Globus pallidus (tissue), 1 donor: ENCODE data around the gene SPDYE3.
"Not testable (repeated sequence)": the region's sequence is repeated elsewhere in the genome, so short reads cannot be mapped to it uniquely, and the experiment has no call there.

Experiments used
- DNase-seq: peaks from one replicate; pipeline ENCODE4 v3.0.0-alpha.2; 2015; ENCODE audit warnings: low spot score

The SPDYE3 gene, protein sequence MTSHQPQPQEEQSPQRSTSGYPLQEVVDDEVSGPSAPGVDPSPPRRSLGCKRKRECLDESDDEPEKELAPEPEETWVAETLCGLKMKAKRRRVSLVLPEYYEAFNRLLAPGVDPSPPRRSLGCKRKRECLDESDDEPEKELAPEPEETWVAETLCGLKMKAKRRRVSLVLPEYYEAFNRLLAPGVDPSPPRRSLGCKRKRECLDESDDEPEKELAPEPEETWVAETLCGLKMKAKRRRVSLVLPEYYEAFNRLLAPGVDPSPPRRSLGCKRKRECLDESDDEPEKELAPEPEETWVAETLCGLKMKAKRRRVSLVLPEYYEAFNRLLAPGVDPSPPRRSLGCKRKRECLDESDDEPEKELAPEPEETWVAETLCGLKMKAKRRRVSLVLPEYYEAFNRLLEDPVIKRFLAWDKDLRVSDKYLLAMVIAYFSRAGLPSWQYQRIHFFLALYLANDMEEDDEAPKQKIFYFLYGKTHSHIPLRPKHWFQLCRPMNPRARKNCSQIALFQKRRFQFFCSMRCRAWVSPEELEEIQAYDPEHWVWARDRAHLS

DNA sequence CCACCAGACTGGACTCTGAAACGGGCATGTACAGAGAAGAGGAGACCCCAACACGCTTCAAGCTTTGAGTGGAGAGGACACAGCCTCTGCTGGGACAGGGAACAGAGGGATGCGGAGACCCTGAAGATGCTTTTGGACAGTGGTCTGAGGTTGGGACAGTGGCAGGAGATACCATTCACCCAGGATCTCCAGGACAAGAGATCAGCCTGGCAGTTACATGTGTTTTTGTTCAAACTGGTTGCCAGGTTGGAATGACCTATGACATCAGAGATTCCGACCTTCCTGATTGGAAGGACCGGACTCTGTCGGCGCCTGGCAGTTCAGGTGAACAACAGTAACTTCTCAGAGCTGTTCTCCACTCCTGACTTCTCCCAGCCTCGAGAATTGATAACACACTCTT is at the start of gene SPDYE3:
Gene SPDYE3 (plus strand): TSS at position 301 of the 400 bp plus-strand sequence. CDS start 184 bp downstream, outside the sequence.
- not testable (repeated sequence) for DNase-seq

DNA sequence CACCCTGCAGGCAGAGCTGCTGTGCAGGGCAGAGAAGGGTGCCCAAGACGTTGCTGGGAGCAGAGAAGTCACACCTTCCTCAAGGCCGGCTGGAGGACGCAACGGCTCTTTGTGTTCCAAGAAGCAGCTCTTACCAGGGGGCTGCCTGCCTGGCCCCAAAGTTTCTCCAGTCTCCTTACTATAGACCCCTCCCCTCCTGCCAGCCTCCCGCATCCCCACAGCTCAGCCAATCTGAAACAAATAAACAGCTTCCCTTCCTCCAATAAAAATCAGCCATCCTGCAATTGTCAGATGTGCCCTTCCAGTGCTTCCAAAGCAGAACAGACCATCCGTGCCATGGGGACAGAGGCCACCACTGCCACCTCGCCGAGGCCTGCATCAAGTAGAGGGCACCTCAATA is 47.5 kb upstream of the SPDYE3 start:
- not testable (repeated sequence) for DNase-seq

GRCh38 chr7:100262896-100263295 is 44.6 kb upstream of the SPDYE3 start:
- DNase-seq: not testable (repeated sequence)

- not testable (repeated sequence) for DNase-seq
Observed at GRCh38 chr7:100264223-100264622, 43.3 kb upstream of the SPDYE3 start.

DNA sequence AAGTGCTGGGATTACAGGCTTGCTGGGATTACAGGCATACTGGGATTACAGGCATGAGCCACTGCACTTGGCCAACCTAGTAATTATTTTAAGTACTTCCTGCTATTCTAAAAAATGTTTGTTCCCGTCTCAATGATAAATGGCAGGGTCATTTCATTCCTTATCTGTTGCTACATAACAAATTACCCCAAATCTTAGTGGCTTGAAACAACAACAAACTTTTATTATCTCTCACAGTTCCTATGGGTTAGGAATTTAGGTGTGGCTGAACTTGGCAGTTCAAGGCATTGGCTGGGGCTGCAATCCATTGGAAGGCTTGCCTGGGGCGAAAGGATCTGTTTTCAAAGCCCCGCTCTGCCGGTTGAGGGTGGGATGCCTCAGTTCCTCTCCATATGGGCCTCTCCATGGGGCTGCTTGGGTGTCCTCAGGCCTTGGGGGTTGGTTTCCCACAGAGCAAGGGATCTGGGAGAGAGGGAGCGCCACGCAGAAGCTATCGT is 42.8 kb upstream of the SPDYE3 start:
- not testable (repeated sequence) for DNase-seq

- not testable (repeated sequence) for DNase-seq
Observed at GRCh38 chr7:100265851-100266250, 41.7 kb upstream of the SPDYE3 start.

DNA sequence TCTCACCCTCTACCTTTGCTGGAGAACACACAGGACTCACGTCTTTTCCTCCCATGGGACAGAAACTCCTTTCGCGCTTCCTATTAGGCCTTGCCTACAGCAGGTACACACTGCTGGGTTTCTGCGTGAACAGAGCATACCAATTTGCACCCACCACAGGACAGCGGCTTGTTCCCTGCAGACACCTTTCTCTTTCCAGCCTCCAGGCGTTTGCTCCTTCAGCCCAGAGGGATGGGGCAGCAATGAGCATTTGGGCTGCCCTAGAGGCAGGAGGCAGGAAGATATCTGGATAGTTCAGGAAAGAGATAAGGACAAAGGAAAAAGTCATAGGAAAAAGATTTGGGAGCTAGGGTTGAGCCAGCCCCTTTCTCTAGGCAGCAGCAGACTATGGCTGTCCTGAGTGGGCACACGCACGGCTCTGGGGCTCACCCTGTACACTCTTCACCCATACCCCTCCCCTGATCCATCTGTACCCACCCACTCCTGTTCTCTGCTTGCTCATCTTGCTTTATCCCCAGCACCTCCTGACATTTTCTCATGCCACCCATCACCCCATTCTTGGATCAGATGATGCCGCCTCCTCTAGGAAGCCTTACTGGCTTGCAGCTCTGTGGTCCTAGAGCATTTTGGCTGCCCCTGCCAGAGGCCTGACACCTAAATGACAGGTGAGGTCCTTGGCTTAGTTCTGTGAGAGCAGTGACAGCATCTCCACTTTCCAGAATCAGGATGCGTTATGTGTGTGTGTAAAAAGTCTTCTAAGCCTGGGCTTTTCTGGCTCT is 40.7 kb upstream of the SPDYE3 start:
- DNase-seq: no peak

DNA sequence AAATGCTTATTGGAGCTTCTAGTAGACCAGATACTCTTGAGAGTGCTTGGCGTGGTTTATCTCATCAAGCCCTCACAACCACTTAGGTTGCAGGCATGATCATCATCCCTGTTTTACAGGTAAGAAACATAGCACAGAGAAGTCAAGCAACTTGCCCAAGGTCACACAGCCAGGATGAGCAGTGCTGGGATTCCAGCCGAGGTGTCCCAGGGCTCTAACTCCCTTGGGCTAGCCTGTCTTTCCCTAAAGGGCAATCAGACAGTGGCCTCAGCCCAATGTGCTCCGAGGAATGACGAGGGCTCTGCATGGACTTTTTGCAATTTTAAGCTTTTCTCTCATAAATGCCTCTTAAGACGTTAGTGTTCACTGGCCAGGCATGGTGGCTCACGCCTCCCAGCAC is 39.9 kb upstream of the SPDYE3 start:
- no peak for DNase-seq

- not testable (repeated sequence) for DNase-seq
Observed at GRCh38 chr7:100268882-100269281, 38.6 kb upstream of the SPDYE3 start.

DNA sequence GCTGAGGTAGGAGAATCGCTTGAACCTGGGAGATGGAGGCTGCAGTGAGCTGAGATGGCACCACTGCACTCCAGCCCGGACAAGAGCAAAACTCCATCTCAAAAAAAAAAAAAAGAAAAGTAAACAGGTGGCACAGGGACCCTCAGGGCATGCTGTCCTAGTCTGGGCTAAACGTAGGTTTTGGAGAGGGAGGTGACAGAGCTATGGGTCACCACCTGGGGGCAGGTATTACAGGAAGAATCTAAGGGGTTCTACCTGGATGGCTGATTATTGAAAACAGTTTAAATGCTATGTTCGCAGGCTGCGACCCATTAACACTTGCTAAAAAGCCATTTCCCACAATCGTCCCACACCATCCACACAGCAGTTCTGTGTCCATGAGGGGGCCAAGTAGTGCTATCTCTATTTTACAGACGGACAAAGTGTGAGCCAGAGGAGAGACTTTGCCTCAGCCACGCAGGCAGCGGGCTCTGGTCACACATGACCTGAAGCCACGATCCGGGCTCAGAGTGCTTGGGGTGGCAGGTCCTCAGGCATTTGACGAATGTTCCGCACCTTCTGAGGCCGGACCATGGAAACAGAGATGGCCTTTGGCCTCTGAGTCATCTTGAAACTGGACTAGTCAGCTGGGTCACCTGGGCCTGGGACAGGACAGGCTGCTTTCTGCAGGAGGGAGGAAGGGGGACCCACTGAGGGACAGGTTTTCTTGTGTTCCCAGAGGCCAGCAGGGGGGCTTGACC is 38.0 kb upstream of the SPDYE3 start:
- not testable (repeated sequence) for DNase-seq

DNA sequence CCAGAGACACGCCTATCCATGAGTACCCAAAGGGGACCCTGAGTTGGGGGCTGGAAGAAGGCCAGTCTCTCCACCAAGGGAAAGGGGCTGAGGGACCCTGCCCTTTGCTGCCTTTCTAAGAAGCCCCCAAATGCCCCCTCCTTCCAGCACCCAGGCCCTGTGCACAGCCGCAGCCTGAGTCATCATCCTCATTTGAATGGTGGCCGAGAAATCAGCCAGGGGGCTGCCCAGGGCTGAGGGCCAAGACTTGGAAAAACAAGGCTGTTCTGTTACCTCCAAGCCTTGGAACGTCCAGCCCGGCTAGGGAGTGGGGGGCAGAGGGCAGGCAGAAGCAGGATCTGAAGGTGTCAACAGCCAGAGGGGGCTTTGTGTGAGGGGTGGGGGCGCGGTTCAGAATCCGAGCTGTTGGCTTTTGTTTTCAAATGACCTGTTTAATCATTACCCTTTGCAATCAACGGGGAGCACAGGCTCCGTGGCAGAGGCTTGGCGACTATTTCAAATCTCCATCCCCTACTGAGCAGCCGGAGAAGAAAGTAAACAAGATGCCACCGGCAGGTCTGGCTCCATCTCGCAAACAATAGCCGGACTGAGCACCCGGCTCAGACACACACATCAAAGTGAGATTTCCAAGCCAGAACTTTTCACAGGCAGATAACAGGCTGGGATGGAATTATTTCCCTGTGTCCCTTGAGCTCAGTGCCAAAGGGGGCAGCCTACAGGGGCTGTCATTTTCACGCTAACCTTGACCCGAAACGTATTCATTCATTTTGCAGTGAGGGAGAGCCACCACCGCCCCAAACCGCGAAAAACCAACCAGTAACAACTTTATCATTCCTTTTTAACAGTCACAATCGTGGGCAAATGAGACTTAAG is 37.2 kb upstream of the SPDYE3 start:
- peak; percentile 35 for DNase-seq

DNA sequence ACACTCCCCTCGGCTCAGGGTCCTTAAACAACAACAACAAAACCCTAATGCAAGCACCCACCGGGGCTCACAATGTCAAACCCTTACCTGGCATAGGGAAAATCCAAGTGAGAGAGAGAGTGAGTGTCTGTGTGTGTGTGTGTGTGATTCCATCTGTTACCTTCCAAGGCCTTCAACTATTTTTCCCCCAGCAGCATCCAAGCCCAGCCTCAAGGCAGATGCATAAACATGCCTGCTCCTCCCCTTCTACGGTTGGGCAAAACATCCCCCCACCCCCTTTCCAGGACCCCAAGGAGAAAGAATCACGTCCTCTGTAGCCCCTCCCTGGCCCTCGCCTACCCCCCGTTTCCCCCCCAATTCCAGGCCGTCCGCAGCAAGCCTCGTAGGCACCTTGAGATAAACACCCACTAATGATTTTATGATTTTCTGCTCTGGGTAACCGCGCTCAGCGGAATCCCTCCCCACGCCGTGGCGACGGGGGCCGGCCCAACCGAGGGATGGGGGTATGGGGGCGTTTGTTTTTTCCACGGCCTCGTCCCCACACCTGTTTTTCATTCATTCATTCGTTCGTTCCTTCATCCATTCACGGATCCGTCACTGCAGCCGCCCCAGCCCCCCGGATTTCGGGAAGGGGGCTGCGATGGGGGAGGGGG is 36.4 kb upstream of the SPDYE3 start:
- peak; percentile 46 for DNase-seq

GRCh38 chr7:100271716-100272537 is 35.6 kb upstream of the SPDYE3 start:
- DNase-seq: peak; percentile 96

GRCh38 chr7:100272538-100272902 is 35.0 kb upstream of the SPDYE3 start:
- not testable (repeated sequence) for DNase-seq

DNA sequence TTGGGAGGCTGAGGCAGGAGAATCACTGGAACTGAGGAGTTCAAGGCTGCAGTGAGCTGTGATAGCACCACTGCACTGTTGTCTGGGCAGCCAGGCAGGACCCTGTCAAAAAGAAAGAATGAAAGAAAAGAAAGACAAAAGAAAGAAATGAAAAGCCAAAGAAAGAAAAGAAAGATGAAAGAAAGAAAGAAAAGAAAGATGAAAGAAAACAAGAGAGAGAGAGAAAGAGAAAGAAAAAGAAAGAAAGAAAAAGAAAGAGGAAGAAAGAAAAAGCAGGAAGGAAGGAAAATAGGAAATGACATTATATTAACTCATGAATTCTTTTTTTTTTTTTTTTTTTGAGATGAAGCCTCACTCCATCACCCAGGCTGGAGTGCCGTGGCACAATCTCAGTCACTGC is 32.4 kb upstream of the SPDYE3 start:
- no peak for DNase-seq

DNA sequence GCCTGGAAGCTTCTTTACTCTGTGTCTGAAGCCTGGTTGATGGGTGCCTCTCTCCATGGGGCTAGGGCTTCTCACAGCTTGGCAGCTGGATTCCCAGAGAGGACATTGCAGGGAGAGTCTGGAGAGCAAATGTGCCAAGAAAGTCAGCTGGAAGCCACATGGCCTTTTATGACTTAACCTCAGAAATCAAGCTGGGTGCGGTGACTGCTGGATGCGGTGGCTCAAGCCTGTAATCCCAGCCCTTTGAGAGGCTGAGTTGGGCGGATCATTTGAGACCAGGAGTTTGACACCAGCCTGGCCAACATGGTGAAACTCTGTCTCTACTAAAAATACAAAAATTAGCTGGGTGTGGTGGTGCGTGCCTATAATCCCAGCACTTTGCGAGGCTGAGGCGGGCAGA is 31.4 kb upstream of the SPDYE3 start:
- not testable (repeated sequence) for DNase-seq

DNA sequence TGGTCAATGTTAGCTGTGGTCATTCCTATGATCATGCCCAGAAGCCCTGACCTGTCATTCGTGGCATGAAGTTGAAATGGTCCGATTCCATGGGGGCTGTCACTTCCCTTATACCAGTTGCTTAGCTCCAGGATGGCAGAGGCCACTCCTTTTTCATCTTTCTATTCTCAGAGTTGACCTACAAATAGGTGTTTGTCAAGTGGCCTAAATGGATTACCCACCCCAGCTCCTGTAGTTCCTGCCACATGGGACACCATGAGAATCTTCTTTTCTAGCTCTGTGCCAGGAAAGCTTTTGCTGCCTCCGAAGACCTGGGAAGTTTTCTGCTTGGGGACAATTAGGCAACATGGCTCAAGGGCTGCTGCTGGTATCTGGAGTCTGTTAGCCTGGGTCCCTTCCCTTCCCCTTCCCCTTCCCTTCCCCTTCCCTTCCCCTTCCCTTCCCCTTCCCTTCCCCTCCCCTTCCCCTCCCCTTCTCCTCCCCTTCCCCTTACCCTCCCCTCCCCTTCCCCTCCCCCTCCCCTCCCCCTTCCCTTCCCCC is 25.4 kb upstream of the SPDYE3 start:
- DNase-seq: not testable (repeated sequence)

- DNase-seq: not testable (repeated sequence)
Observed at GRCh38 chr7:100283147-100283546, 24.4 kb upstream of the SPDYE3 start.
